ENCODE data around the gene CCDC27. TPM values are rescaled to one million over a fixed set of nuclear protein-coding genes. Genes with fewer than 3 reads are reported as not detected.

The CCDC27 gene
- polyA plus RNA-seq, 3 donors, result not detected

GRCh38 chr1:3771108-3772026 lies 19.1 kb downstream of the CCDC27 start:
- Mint-ChIP-seq H3K9me3 (peaks cover 0 to 3% (median 0%) of the 10 kb centered on the region in 7 donors), H3K4me1 (peaks cover 20% of the 10 kb centered on the region), H3K27ac (peak overlapping the region in 1 of 7 donors; percentile 12), H3K27me3 (ENCODE audit: low read depth in 3 of 3) (peaks cover 17 to 43% (median 19%) of the 10 kb centered on the region in 3 donors), H3K4me3 (peak overlapping the region; percentile 68 to 75), H3K36me3 (no peaks in the 10 kb centered on the region)
- Histone ChIP-seq H3K9ac (ENCODE audit: insufficient read depth, low read length, poor library complexity, severe bottlenecking) (peak overlapping the region; percentile 54), H3K36me3 (replicated peaks in 1 of 2; ENCODE audit: control insufficient read depth in 1 of 2, insufficient read depth in 2 of 2, low read length in 2 of 2) (no peaks in the 10 kb centered on the region), H3K9me3 (replicated peaks in 1 of 2; ENCODE audit: control insufficient read depth in 1 of 2, insufficient read depth in 1 of 2, low read length in 2 of 2) (no peaks in the 10 kb centered on the region), H3K27me3 (ENCODE audit: control insufficient read depth in 2 of 2, insufficient read depth in 2 of 2, low read length in 2 of 2) (peaks cover 0 to 27% of the 10 kb centered on the region in 2 donors), H3K79me2 (ENCODE audit: insufficient read depth, low read length) (no peaks in the 10 kb centered on the region), H3K4me1 (ENCODE audit: control insufficient read depth in 1 of 2, insufficient read depth in 2 of 2, low read length in 2 of 2) (peaks cover 19 to 32% of the 10 kb centered on the region in 2 donors), H3K4me3 (replicated peaks in 1 of 3; ENCODE audit: low read depth in 2 of 3, low read length in 3 of 3) (peak overlapping the region in 2 of 3 experiments; percentile 29 to 78), H2AFZ (ENCODE audit: insufficient read depth, low read depth, low read length, poor library complexity, severe bottlenecking) (peak overlapping the region; percentile 72), H3K27ac (ENCODE audit: low read depth in 1 of 2, low read length in 2 of 2) (no peak overlapping the region), H4K20me1 (ENCODE audit: insufficient read depth, low read length) (no peaks in the 10 kb centered on the region), H3K4me2 (replicated peaks; ENCODE audit: extremely low read depth, low read length, poor library complexity, severe bottlenecking) (peak overlapping the region; percentile 92)
- WGBS (ENCODE audit: insufficient coverage), result 89% methylated on average over 12 of the region's 32 CpGs
- DNase-seq, result no peak
- intact Hi-C loops (cut with micrococcal nuclease), result loop anchor here (5.0 to 10.0 kb wide), 3 partner anchors 131 to 147 kb away; partner anchors contain the start of genes C1orf174 (in 2 of the 2) and TPRG1L (in 1 of the 2)
- no peak for TF ChIP-seq CTCF (IDR thresholded peaks at IDR 0.05)

GRCh38 chr1:3772027-3772714 lies 19.9 kb downstream of the CCDC27 start:
- H3K4me1 Mint-ChIP-seq, result peaks cover 20% of the 10 kb centered on the region
- no peak overlapping the region for H3K27ac Mint-ChIP-seq
- H3K4me1 ChIP-seq (ENCODE audit: control insufficient read depth in 1 of 2, insufficient read depth in 2 of 2, low read length in 2 of 2), result peaks cover 19 to 32% of the 10 kb centered on the region in 2 donors
- H2AFZ ChIP-seq (ENCODE audit: insufficient read depth, low read depth, low read length, poor library complexity, severe bottlenecking), result peak overlapping the region; percentile 83
- H3K9me3 ChIP-seq (replicated peaks in 1 of 2; ENCODE audit: control insufficient read depth in 1 of 2, insufficient read depth in 1 of 2, low read length in 2 of 2), result no peaks in the 10 kb centered on the region
- intact Hi-C loops (cut with micrococcal nuclease), result loop anchor here (5.0 to 10.0 kb wide), 3 partner anchors 130 to 147 kb away; partner anchors contain the start of genes C1orf174 (in 2 of the 2) and TPRG1L (in 1 of the 2)
- H3K4me2 ChIP-seq (replicated peaks; ENCODE audit: extremely low read depth, low read length, poor library complexity, severe bottlenecking), result peak overlapping the region; percentile 92
- H4K20me1 ChIP-seq (ENCODE audit: insufficient read depth, low read length), result no peaks in the 10 kb centered on the region
- peak overlapping the region; percentile 54 for H3K9ac ChIP-seq (ENCODE audit: insufficient read depth, low read length, poor library complexity, severe bottlenecking)
- under 1% methylated on average over 40 of the region's 61 CpGs for WGBS (ENCODE audit: insufficient coverage)
- peaks cover 17 to 40% (median 19%) of the 10 kb centered on the region in 3 donors for H3K27me3 Mint-ChIP-seq (ENCODE audit: low read depth in 3 of 3)
- peaks cover 0 to 27% of the 10 kb centered on the region in 2 donors for H3K27me3 ChIP-seq (ENCODE audit: control insufficient read depth in 2 of 2, insufficient read depth in 2 of 2, low read length in 2 of 2)
- peak overlapping the region; percentile 68 to 75 for H3K4me3 Mint-ChIP-seq
- no peak overlapping the region for H3K27ac ChIP-seq (ENCODE audit: low read depth in 1 of 2, low read length in 2 of 2)
- no peaks in the 10 kb centered on the region for H3K36me3 ChIP-seq (replicated peaks in 1 of 2; ENCODE audit: control insufficient read depth in 1 of 2, insufficient read depth in 2 of 2, low read length in 2 of 2)
- no peak for TF ChIP-seq CTCF (IDR thresholded peaks at IDR 0.05)
- peaks cover 0 to 3% (median 0%) of the 10 kb centered on the region in 7 donors for H3K9me3 Mint-ChIP-seq
- no peaks in the 10 kb centered on the region for H3K79me2 ChIP-seq (ENCODE audit: insufficient read depth, low read length)
- peak overlapping the region; percentile 29 to 78 (median 48) for H3K4me3 ChIP-seq (replicated peaks in 1 of 3; ENCODE audit: low read depth in 2 of 3, low read length in 3 of 3)
- DNase-seq, result peak; percentile 67 to 80 (median 74)
- no peaks in the 10 kb centered on the region for H3K36me3 Mint-ChIP-seq
